ENCODE measurements around the gene CCSER1. TPM values are rescaled to one million over a fixed set of nuclear protein-coding genes. Genes with fewer than 3 reads are reported as not detected.
"Not testable (repeated sequence)": the region's sequence is repeated elsewhere in the genome, so short reads cannot be mapped to it uniquely, and the experiment has no call there.

The CCSER1 gene
- total RNA-seq, 2 donors from 2014 or later, result 1.5 to 2.7 TPM

DNA sequence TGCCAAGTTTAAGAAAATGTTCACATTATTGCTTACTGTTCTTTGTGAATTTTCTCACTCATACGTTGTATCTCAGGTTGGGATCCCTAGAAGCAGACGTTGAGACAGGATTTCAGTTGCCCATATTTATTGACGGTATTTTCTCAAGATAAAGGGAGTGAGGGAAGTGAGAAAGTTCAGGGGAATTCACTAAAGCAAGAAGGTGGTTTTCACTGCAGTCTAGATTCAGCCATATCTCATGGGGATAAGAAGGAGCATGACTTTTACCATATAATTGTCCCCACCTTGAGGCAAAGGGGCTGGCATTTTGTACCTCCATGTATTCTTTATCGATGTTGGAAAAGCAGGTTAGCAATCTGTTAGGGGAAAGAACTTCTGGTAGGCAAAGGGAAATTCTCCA is 543.0 kb downstream of the CCSER1 start:
- TF ChIP-seq, protein P1, sequence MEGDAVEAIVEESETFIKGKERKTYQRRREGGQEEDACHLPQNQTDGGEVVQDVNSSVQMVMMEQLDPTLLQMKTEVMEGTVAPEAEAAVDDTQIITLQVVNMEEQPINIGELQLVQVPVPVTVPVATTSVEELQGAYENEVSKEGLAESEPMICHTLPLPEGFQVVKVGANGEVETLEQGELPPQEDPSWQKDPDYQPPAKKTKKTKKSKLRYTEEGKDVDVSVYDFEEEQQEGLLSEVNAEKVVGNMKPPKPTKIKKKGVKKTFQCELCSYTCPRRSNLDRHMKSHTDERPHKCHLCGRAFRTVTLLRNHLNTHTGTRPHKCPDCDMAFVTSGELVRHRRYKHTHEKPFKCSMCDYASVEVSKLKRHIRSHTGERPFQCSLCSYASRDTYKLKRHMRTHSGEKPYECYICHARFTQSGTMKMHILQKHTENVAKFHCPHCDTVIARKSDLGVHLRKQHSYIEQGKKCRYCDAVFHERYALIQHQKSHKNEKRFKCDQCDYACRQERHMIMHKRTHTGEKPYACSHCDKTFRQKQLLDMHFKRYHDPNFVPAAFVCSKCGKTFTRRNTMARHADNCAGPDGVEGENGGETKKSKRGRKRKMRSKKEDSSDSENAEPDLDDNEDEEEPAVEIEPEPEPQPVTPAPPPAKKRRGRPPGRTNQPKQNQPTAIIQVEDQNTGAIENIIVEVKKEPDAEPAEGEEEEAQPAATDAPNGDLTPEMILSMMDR (IDR thresholded peaks at IDR 0.05), result no peak
- DNase-seq (ENCODE audit: low spot score) (no peak), ATAC-seq (ENCODE audit: insufficient number of reproducible peaks, low FRiP score, low read depth) (no peak)
- Histone ChIP-seq H3K36me3 (no peaks in the 10 kb centered on the region), H3K9me3 (no peaks in the 10 kb centered on the region), H3K27ac (no peak overlapping the region), H3K4me3 (no peak overlapping the region), H3K27me3 (replicated peaks; ENCODE audit: insufficient read depth) (no peaks in the 10 kb centered on the region), H3K4me1 (ENCODE audit: control insufficient read depth in 1 of 2, low read depth in 2 of 2) (no peaks in the 10 kb centered on the region)

DNA sequence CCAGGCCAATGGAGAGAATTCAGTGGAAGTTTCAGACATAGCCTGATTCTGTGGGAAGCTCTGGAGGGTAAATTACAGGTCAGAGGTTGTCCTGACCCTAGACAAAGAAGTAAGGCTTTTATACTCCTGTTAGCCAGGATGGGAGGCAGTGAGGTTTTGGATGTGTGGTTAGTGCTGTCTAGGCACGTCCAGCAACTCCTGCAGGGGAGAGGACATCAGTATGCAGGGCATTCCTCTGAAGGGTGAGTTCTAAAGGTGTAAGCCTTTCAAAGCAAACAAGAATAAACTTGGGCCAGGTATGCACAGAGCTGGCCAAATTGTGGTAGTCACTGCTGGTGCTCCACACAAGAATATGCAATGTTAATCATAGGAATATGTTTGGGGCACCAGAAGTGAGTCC is 562.5 kb downstream of the CCSER1 start:
- Histone ChIP-seq H3K27ac (no peak overlapping the region), H3K4me1 (ENCODE audit: control insufficient read depth in 1 of 2, low read depth in 2 of 2) (no peaks in the 10 kb centered on the region), H3K36me3 (no peaks in the 10 kb centered on the region), H3K4me3 (no peak overlapping the region), H3K27me3 (replicated peaks; ENCODE audit: insufficient read depth) (no peaks in the 10 kb centered on the region), H3K9me3 (no peaks in the 10 kb centered on the region)
- DNase-seq (ENCODE audit: low spot score) (no peak), ATAC-seq (ENCODE audit: insufficient number of reproducible peaks, low FRiP score, low read depth) (no peak)
- TF ChIP-seq, protein P1 (IDR thresholded peaks at IDR 0.05), result no peak

DNA sequence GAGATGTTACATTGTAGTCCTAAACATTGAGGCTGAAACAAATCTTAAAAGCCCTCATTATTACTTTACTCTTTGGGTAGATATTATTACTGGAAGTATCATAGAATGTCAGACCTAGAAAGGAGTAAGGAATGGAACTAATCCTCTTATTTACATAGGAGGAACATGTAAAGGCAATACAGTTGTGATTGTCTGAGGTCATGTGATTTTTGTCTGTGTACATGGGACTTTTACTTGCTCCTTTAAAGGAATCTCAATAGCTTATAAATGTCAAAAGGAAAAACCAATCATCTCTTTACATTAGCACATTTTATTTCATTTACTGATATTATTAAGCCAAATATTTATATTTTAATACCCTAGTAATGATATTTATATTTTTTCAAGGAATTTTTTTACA is 568.2 kb downstream of the CCSER1 start:
- H3K4me3 ChIP-seq, result no peak overlapping the region
- H3K4me1 ChIP-seq (ENCODE audit: control insufficient read depth in 1 of 2, low read depth in 2 of 2), result no peaks in the 10 kb centered on the region

DNA sequence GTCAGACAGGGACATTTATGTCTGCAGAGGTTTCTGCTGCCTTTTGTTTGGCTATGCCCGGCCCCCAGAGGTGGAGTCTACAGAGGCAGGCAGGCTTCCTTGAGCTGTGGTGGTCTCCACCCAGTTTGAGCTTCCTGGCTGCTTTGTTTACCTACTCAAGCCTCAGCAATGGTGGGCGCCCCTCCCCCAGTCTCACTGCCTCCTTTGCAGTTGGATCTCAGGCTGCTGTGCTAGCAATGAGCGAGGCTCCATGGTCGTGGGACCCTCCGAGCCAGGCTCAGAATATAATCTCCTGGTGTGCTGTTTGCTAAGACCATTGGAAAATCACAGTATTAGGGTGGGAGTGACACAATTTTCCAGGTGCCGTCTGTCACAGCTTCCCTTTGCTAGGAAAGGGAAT is 578.3 kb downstream of the CCSER1 start:
- not testable (repeated sequence) for H3K9me3 ChIP-seq; H3K36me3 ChIP-seq; H3K27me3 ChIP-seq (replicated peaks; ENCODE audit: insufficient read depth); H3K4me1 ChIP-seq (ENCODE audit: control insufficient read depth in 1 of 2, low read depth in 2 of 2); H3K4me3 ChIP-seq; DNase-seq (ENCODE audit: low spot score); H3K27ac ChIP-seq; ATAC-seq (ENCODE audit: insufficient number of reproducible peaks, low FRiP score, low read depth)

More for the DNA sequence above, 568.2 kb downstream of the CCSER1 start:
- Histone ChIP-seq H3K9me3 (no peaks in the 10 kb centered on the region), H3K36me3 (no peaks in the 10 kb centered on the region), H3K27me3 (replicated peaks; ENCODE audit: insufficient read depth) (no peaks in the 10 kb centered on the region), H3K27ac (no peak overlapping the region)
- no peak for DNase-seq (ENCODE audit: low spot score)
- TF ChIP-seq, protein P1 (IDR thresholded peaks at IDR 0.05), result no peak
- no peak for ATAC-seq (ENCODE audit: insufficient number of reproducible peaks, low FRiP score, low read depth)

DNA sequence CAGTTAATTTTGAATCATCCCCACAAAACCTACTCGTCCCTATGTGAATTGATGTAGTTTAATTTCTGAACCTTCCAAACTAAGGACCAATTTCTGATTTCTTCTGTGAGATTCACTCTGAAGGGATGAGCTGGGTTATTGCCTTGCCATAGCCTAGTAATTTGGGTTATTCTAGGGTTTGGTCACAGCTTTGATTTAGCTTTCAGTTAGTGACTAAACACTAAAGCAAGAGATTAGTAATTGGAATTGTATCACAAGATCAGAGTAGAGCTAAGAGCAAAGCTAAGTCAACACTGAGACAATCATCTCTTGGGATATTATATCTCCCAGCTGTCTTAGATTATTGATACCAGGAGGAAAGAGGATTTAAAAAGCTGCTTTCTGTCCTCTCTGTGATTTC is 588.0 kb downstream of the CCSER1 start:
- no peaks in the 10 kb centered on the region for H3K4me1 ChIP-seq (ENCODE audit: control insufficient read depth in 1 of 2, low read depth in 2 of 2)
- no peak overlapping the region for H3K27ac ChIP-seq
- H3K27me3 ChIP-seq (replicated peaks; ENCODE audit: insufficient read depth), result no peaks in the 10 kb centered on the region
- TF ChIP-seq, protein P1 (IDR thresholded peaks at IDR 0.05), result no peak
- DNase-seq (ENCODE audit: low spot score), result no peak
- no peak overlapping the region for H3K4me3 ChIP-seq
- no peaks in the 10 kb centered on the region for H3K36me3 ChIP-seq
- no peaks in the 10 kb centered on the region for H3K9me3 ChIP-seq
- no peak for ATAC-seq (ENCODE audit: insufficient number of reproducible peaks, low FRiP score, low read depth)

DNA sequence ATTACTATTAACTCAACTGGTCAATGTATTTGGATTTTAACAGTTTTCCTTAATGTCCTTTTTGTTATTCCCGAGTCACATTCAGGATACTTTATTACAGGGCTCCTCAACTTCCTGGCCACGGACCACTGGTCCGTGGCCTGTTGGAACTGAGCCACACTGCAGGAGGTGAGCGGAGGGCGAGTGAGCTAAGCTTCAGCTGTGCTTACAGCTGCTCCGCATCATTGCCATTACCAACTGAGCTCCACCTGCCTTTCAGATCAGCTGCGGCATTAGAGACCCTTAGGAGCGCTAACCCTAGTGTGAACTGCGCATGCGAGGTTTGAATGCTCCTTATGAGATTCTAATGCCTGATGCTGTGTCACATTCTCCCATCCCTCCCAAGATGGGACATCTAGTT is 591.7 kb downstream of the CCSER1 start:
- no peaks in the 10 kb centered on the region for H3K36me3 ChIP-seq
- H3K4me1 ChIP-seq (ENCODE audit: control insufficient read depth in 1 of 2, low read depth in 2 of 2), result no peaks in the 10 kb centered on the region
- H3K9me3 ChIP-seq, result no peaks in the 10 kb centered on the region
- ATAC-seq (ENCODE audit: insufficient number of reproducible peaks, low FRiP score, low read depth), result no peak
- no peak overlapping the region for H3K4me3 ChIP-seq
- TF ChIP-seq, protein P1 (IDR thresholded peaks at IDR 0.05), result no peak
- no peak overlapping the region for H3K27ac ChIP-seq
- DNase-seq (ENCODE audit: low spot score), result no peak
- H3K27me3 ChIP-seq (replicated peaks; ENCODE audit: insufficient read depth), result no peaks in the 10 kb centered on the region

All from thoracic aorta (tissue), 2 donors.